B cell (primary cell): Measurements from ENCODE around the gene ECI1. TPM values are rescaled to one million over a fixed set of nuclear protein-coding genes. Genes with fewer than 3 reads are reported as not detected.

Experiments
- ATAC-seq: fragments of 200-7000 bp; cut with Tn5 transposase; one replicate; pipeline ENCODE4 v1.10.0; 2021; ENCODE audit warnings: low read depth, mild to moderate bottlenecking, moderate number of reproducible peaks, moderate library complexity
- CTCF ChIA-PET: fragments of 350-600 bp; sonication (Branson Sonifier 250); formaldehyde crosslinking; loops from one replicate; lab custom pipeline; 2021; ENCODE audit warnings: antibody characterized with exemption, inconsistent platforms; lab: Charles Lee
- POLR2A ChIA-PET: fragments of 350-600 bp; sonication (Branson Sonifier 250); formaldehyde crosslinking; loops from one replicate; lab custom pipeline; 2021; ENCODE audit warnings: antibody characterized with exemption; lab: Charles Lee
- DNase-seq: peaks from one replicate; pipeline ENCODE4 v3.0.0; 2013
- H2AFZ ChIP-seq: 2 replicates; pipeline ENCODE4 v1.6.1; 2012; ENCODE audit warnings: mild to moderate bottlenecking, low read depth, low read length; ENCODE audit not compliant: insufficient read depth, poor library complexity, severe bottlenecking
- H3K27ac ChIP-seq, 2 donors: 1 replicate in 1 of 2; 2 replicates in 1 of 2; pipeline ENCODE4 v1.5.1; 2012 to 2013; ENCODE audit warnings: low read length in 2 of 2, mild to moderate bottlenecking in 2 of 2, moderate library complexity in 1 of 2
- H3K27me3 ChIP-seq, 4 experiments: fragments of 200-600 bp in 1 of 4; sonication (generic) in 1 of 4; replicated peaks in 1 of 4; 1 replicate in 2 of 4; 2 replicates in 2 of 4; pipeline versions ENCODE4 v1.6.1 to v1.7.0; 2013 to 2016; ENCODE audit warnings: low read length in 3 of 4, mild to moderate bottlenecking in 2 of 4, mixed read lengths in 1 of 4, moderate library complexity in 1 of 4; ENCODE audit not compliant: insufficient read depth in 4 of 4, control insufficient read depth in 3 of 4; ENCODE audit errors: control extremely low read depth in 1 of 4
- H3K36me3 ChIP-seq, 2 experiments: replicated peaks in 1 of 2; 1 replicate in 1 of 2; 2 replicates in 1 of 2; pipeline versions ENCODE4 v1.6.1 to v1.7.1; 2013; ENCODE audit warnings: low read length in 1 of 2; ENCODE audit not compliant: insufficient read depth in 2 of 2, control insufficient read depth in 1 of 2; ENCODE audit errors: control extremely low read depth in 1 of 2, extremely low read depth in 1 of 2
- H3K4me1 ChIP-seq, 2 donors: fragments of 200-600 bp in 1 of 2; sonication (generic) in 1 of 2; 1 replicate in 1 of 2; 2 replicates in 1 of 2; pipeline versions ENCODE4 v1.5.1 to v1.6.1; 2013 to 2017; ENCODE audit warnings: low read length in 2 of 2; ENCODE audit not compliant: control insufficient read depth in 2 of 2, insufficient read depth in 2 of 2
- H3K4me2 ChIP-seq: replicated peaks from 2 replicates; pipeline ENCODE3; 2012; ENCODE audit warnings: mild to moderate bottlenecking, low read depth, low read length; ENCODE audit not compliant: poor library complexity, severe bottlenecking
- H3K4me3 ChIP-seq, 5 experiments: fragments of 200-600 bp in 1 of 5; sonication (generic) in 1 of 5; 1 replicate in 3 of 5; 2 replicates in 2 of 5; pipeline versions ENCODE4 v1.5.1 to v1.7.0; 2011 to 2016; ENCODE audit warnings: low read length in 4 of 5, mild to moderate bottlenecking in 4 of 5, low read depth in 2 of 5, control low read depth in 1 of 5, moderate library complexity in 1 of 5; ENCODE audit not compliant: insufficient read depth in 1 of 5; ENCODE audit errors: control extremely low read depth in 1 of 5, extremely low read depth in 1 of 5
- H3K79me2 ChIP-seq: fragments of 200-600 bp; sonication (generic); one replicate; pipeline ENCODE4 v1.6.0; 2016; ENCODE audit warnings: low read length; ENCODE audit not compliant: control insufficient read depth, insufficient read depth
- H3K9ac ChIP-seq: fragments of 200-600 bp; sonication (generic); 2 replicates; pipeline ENCODE4 v1.6.1; 2017; ENCODE audit warnings: mild to moderate bottlenecking, low read length, moderate library complexity
- H3K9me3 ChIP-seq, 3 donors: one replicate each; pipeline versions ENCODE4 v1.6.1 to v1.7.1; 2013; ENCODE audit warnings: low read length in 2 of 3; ENCODE audit not compliant: control insufficient read depth in 2 of 3, insufficient read depth in 1 of 3; ENCODE audit errors: control extremely low read depth in 1 of 3
- H4K20me1 ChIP-seq: 2 replicates; pipeline ENCODE4 v1.6.0; 2012; ENCODE audit warnings: mild to moderate bottlenecking, low read length; ENCODE audit not compliant: insufficient read depth, control insufficient read depth, poor library complexity, severe bottlenecking
- H3K27ac Mint-ChIP-seq: one replicate; pipeline ENCODE4 v1.8.0; 2021; ENCODE audit warnings: mixed read lengths
- H3K27me3 Mint-ChIP-seq: one replicate; pipeline ENCODE4 v1.8.0; 2021; ENCODE audit warnings: mixed read lengths
- H3K4me1 Mint-ChIP-seq: one replicate; pipeline ENCODE4 v1.8.0; 2021; ENCODE audit warnings: mixed read lengths
- H3K4me3 Mint-ChIP-seq: one replicate; pipeline ENCODE4 v1.8.0; 2021; ENCODE audit warnings: mixed read lengths
- H3K9me3 Mint-ChIP-seq: one replicate; pipeline ENCODE4 v1.8.0; 2022; ENCODE audit warnings: mixed read lengths; ENCODE audit not compliant: insufficient read depth
- CTCF ChIP-seq: fragments of 200-600 bp; IDR thresholded peaks from one replicate; pipeline ENCODE4 v1.8.0; 2022; ENCODE audit warnings: antibody characterized with exemption, mild to moderate bottlenecking
- EZH2 ChIP-seq: IDR thresholded peaks from 2 replicates; pipeline ENCODE4 v1.6.1; 2012; ENCODE audit warnings: borderline replicate concordance, low read depth, mild to moderate bottlenecking, moderate library complexity, low read length; ENCODE audit not compliant: insufficient read depth, poor library complexity, severe bottlenecking
- WGBS: methylation state at CpG from one replicate; pipeline ENCODE4 v1.1.5; 2013; ENCODE audit warnings: missing lambda C conversion rate; ENCODE audit not compliant: insufficient coverage; 5-methylcytosine and 5-hydroxymethylcytosine counted together
- intact Hi-C: fragments of 100-400 bp; cut with micrococcal nuclease; formaldehyde crosslinking; loops from one replicate; pipeline ENCODE4 v1.10.0; 2022
- polyA plus RNA-seq: library from polyadenylated mRNA; depleted of rRNA; stranded (reverse); fragments of >200 nt; gene quantifications from 2 replicates; pipeline ENCODE4 v1.2.3, GENCODE V29; 2012
- total RNA-seq, 2 donors: library from RNA; stranded (reverse); fragments of 120-200 nt in 1 of 2; gene quantifications; 1 replicate in 1 of 2; 2 replicates in 1 of 2; pipeline versions ENCODE4 v1.2.3 to v1.2.4, GENCODE V29; 2013 to 2022

ECI1 gene
- total and polyA plus RNA-seq, 2 donors (not counting 1 experiment from before 2014, with no cell fraction given), result 34.3 to 38.4 TPM

- WGBS, result 95% methylated on average over 13 of the region's 13 CpGs
Measured at GRCh38 chr16:2285731-2286191, 34.4 kb upstream of the ECI1 start.

More at GRCh38 chr16:2285731-2286191, 34.4 kb upstream of the ECI1 start:
- H3K4me3 ChIP-seq, result no peak overlapping the region
- Mint-ChIP-seq H3K4me1 (no peaks in the 10 kb centered on the region), H3K27me3 (no peaks in the 10 kb centered on the region), H3K9me3 (no peaks in the 10 kb centered on the region), H3K27ac (no peak overlapping the region), H3K4me3 (no peak overlapping the region)
- H4K20me1 ChIP-seq, result no peaks in the 10 kb centered on the region
- H3K9me3 ChIP-seq, result no peaks in the 10 kb centered on the region
- H3K4me1 ChIP-seq, result no peaks in the 10 kb centered on the region
- H3K27ac ChIP-seq, result no peak overlapping the region
- CTCF ChIA-PET, result interaction anchor here (0.6 kb wide), 1 partner anchor 673 kb away, joined by 4 read pairs; no protein-coding TSS in a partner anchor
- intact Hi-C loops, result no loop called here
- DNase-seq (no peak), ATAC-seq (no peak)
- no peak overlapping the region for H3K9ac ChIP-seq
- H3K4me2 ChIP-seq, result no peak overlapping the region
- H3K36me3 ChIP-seq, result no peaks in the 10 kb centered on the region
- no peaks in the 10 kb centered on the region for H3K79me2 ChIP-seq
- H2AFZ ChIP-seq, result no peak overlapping the region
- H3K27me3 ChIP-seq, result no peaks in the 10 kb centered on the region
- no peak for TF ChIP-seq CTCF
- TF ChIP-seq EZH2, result no peak
- POLR2A ChIA-PET, result no interaction called here
